HuH-7.5 (cell line): ENCODE data around the gene ZCCHC14.
"Not testable (repeated sequence)": the region's sequence is repeated elsewhere in the genome, so short reads cannot be mapped to it uniquely, and the experiment has no call there.

Source experiments
- DNase-seq: peaks from one replicate; pipeline ENCODE4 v3.0.0; 2011; ENCODE audit warnings: low spot score

The ZCCHC14 gene

DNA sequence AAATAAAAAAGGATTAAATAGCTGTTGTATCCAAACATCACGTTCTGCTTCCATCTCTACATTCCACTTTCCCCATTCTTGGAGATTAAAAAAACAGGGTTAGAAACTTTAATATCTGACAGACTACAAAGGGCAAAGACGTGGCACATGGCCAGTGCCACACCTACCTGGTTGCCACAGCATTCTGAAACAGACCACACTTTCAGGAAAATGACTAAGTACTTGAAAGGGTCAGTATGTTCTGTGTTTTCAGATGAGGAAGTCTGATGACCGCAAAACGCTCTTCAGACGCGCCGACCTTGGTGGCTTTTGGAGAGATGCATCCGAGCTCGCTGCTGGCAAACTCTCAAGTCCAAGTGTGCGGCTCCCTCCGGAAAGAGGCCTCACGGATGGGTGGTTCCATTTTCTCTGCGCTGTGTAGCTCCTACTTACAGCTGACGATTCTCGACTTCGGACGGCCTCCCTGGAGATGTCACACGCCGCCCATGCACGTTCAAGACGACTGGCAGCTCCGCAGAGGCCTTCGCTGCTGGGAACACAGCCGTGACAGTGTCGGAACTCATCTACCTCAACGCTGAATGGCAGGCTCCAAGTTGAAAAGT, 85.2 kb downstream of the ZCCHC14 start:
- no peak for DNase-seq

DNA sequence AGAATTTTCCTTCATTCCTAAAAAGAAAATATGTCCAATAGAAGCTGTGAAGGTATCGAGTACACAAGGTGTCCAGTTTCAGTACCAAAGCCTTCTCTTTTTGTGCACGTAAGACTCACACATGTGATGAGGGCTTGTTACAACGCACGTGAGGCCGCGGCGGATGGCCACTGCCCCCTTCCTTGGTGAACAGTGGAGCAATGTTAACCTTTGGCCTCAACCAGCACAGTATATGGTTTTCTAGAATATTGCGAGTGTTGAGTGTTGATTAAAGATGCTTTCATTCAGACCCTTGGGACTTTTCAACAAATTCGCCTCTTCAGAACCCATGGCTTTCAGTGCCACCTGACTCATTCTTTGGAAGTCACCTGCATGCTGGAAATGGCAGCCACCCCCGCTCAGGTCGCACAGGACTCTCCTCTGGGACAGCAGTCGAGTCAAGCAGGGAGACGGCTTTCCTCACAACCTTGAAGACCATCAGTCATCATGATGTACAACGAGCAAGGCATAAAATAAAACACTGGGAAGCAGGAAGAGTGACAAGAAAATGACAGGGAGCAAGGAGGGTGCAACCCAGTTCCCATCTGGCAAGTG, 86.2 kb downstream of the ZCCHC14 start:
- DNase-seq, result no peak

DNA sequence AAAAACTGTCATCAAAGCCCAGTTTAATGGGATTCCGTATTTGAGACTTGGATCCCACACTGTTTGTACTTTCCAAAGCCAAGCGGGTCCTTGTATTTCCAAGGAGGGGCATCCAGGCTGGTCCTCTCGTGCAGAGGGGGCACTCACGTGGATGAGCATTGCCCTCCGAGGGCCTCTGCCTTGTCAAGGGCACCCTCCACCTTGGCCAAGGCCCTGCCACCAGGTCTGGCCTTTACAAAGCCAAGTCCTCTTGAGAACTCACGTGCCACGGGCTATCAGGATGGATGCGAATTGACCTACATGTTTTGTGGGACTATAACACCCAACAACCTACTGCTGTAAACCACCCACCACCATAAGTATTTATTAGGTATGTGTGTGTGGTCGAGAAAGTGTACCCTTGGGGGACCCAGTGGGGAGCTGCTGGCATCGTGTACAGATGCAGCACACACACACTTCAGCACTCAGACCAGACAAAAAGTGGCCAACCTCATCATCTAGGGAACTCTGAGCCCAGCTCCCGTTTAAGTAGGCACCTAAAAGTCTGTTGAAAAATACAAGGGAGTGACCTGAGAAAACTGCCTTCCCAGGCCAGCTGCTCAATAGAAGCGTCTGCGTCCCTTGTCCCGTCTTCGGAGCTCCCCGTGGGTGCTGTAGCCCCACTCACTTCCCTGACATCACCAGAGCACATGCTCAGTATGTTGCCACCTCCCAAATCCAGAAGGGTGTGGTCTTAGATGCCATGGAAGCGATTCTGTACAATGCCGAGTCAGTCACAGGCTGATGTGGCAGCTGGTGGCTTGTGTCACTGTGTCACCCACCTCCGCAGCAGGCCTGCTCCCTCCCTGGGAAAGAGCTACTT, 87.8 kb downstream of the ZCCHC14 start:
- no peak for DNase-seq

DNA sequence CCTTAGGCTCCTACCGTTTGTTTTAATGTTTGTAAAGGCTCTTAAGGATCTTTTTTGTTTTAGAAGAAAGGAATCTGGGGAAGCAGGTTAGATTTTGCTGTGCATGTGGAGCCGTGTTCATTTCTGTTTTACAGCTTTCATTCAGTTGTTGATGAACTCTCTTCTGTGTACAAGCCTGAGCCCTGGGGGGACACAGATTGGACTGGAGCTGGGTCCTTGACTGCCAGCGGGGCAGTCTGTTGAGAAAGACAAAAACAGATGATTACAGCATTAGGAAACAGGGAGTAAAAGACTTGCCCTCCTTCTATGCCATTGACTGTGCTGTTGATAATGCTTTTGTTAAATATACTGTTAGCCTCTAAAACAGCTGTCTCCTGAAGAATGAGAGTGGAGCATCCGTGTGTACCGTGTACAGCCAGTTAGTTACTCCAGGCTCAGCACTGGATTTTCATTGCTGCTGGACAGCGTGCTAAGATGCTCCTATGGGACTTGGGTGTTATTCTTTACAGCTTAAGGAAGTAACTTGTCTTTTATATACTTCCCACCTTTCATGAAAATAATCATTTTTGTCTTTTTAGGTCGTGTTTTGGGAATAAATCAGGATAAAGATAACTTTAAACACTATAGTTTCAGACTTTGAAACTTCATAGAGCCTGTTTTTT, 97.5 kb downstream of the ZCCHC14 start:
- no peak for DNase-seq

DNA sequence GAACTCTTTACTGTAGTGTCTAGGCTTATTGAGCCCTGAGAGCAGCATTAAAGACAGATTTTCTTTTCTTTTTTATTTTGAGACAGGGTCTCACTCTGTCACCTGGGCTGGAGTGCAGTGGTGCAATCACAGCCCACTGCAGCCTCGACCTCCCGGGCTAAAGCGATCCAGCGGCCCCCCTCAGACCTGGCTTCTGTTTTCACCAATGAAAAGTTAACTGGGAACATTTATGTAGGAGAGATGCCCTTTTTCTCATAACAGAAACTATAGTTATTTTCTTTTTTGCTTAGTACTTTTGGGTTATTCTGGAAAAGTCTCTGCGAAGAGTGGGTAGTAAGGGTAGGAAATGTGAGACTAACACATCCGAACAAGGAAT, 99.2 kb downstream of the ZCCHC14 start:
- DNase-seq, result no peak

DNA sequence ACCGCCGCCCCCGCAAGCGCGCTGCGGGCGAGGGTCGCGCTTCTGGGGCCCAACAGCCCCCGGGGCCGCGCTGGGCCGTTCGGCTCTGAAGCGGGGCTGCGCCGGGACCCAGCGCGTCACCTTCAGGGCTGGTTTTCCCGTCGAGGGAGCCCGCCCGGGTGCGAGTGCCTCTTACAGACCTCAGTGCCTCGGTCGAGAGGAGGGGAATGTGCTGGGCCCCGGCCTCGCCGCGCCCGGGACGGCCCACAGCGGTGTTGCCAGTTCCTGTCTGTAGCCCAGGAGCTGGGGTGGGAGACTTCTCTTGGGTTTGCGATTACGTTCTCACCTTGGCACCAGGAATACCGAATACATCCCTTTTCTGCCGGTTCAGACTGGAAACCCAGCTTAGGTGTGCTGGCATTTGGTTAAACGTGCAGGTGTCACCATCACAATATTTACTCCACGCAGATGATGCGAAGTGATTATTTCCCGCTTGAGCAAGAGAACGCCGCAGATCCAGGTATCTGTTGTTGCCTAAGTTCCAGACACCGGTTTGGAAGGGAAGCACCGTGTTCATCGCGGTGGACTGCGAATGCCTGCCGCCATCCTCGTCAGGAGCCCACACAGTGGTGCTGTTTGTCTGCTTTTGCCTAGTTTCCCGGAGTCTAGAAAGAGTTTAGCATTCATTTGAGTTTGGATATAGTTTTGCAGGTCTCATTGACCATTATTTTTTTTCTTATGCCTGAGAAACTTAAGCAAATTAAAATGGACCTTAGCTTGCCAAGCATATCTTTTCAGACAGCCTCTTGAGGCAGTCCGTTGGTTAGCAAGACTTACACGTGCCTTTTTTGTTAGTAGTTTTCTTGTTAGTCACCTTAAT, 99.8 kb downstream of the ZCCHC14 start:
- DNase-seq, result peak; percentile 76

DNA sequence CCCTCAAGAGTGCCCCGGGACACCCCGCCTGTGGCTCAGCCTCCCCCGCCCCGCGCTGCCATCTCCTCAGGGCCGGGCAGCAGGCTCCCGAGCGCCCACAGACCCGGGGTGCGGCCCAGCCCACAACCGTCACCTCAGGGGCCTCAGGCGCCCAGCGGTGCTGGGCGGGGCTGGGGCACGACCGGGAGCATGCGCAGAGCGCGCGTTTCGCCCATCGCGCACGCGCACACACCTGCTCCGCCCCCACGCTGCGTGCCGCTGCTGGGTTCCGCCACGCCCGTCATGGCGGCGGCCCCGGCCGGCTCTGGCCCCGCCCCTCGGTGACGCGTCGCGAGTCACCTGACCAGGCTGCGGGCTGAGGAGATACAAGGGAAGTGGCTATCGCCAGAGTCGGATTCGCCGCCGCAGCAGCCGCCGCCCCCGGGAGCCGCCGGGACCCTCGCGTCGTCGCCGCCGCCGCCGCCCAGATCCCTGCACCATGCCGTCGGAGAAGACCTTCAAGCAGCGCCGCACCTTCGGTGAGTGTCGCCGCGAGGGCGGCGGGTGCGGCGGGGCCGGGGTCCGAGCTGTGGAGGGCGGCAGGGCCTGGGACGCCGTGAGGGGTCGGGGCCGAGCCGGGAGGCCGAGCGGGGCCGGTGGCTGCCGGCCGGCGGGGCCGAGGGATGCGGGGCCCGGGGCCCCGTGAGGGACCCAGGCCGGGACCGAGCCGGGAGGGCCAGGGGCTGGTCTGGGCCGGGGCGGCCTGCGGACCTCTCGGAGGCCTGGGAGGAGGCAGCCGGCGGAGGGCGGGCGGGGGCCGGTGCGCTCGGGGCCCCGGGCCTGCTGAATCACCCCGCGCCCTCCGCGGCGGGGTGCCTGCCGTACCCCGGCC, 100.6 kb downstream of the ZCCHC14 start, which contains the start of gene MAP1LC3B:
MAP1LC3B (plus strand) TSS at position 387 of the 871 bp plus-strand sequence; CDS start at position 479, 92 bp downstream.
- DNase-seq, result peak; percentile 99

DNA sequence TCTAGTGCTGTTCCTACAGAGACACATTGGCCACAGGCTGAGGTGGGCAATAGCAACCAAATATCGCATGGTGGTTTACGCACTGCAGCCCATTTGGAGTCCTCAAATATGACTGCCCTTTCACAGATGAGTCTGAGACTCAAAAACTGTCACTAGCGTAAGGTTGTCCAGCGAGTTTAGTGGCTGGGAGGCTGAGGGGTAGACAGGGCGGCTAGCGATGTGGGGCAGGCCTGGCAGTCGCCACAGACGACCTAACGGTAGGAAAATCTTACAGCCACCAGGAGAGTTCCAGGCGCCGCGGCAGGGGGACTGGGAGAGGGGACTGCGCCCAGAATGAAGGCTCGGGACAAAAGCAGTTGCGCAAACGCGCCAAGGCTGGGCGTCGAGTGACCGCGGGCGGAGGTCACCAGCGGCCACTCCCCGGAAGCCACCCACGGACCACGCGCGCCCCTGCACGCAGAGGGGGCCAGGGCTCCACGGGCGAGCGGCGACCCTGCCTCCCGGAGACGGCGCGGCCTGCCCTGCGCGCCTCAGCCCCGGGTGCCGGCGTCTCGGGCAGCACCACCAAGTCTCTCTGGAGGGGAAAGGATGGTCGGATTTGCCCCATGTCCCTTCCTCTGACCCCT, 101.4 kb downstream of the ZCCHC14 start:
- DNase-seq, result peak; percentile 71

DNA sequence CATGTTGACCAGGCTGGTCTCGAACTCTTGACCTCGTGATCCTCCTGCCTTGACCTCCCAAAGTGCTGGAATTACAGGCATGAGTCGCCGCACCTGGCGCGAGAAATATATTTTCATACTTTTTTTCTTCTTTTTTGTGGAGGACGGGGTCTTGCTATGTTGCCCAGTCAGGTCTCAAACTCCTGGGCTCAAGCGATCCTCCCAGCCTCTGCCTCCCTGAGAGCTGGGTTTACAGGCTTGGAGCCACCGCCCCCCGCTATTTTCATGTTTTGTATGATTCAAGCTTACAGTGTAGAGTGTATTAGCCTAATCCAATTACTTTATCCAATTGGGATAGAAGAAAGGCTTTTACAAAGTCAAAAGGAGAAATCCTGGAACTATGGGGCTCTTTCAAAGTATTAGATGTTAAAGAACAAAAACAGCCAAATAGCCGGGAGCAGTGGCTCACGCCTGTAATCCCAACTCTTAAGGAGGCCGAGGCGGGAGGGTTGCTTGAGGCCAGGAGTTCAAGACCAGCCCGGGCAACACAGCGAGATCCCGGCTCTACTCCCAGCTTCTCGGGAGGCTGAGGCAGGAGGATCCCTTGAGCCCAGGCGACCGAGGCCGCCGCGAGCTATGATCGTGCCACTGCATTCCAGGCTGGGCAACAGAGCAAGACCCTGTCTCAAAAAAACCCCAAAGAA, 102.0 kb downstream of the ZCCHC14 start:
- DNase-seq, result no peak

DNA sequence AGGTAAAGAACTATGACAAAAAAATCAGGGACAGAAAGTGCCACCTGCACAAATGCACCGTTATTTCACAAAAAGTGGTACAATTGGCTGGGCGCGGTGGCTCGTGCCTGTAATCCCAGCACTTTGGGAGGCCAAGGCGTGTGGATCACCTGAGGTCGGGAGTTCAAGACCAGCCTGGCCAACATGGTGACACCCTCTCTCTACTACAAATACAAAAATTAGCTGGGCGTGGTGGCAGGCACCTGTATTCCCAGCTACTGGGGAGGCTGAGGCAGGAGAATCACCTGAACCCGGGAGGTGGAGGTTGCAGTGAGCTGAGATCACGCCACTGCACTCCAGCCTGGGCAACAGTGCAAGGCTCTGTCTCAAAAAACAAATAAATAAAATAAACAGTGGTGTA, 102.9 kb downstream of the ZCCHC14 start:
- not testable (repeated sequence) for DNase-seq

DNA sequence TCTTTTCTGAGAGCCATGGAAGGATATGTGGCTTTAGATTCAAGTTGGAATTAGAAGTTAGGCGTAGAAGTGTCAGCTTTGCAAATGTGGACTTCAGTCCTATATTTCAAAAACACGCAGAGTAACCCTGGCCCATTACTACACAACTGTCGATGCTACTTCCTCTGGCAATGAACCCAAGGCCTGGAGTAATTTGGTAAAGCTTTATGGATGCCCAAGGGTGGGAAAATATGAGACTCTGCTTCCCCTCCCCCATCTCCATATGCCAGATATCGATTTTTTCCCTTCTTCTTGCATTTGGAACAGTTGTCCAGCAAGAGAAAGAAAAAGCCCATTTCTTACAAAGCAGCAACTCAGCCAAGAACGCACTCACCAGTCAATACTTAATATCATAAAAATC, 103.6 kb downstream of the ZCCHC14 start:
- DNase-seq, result no peak

DNA sequence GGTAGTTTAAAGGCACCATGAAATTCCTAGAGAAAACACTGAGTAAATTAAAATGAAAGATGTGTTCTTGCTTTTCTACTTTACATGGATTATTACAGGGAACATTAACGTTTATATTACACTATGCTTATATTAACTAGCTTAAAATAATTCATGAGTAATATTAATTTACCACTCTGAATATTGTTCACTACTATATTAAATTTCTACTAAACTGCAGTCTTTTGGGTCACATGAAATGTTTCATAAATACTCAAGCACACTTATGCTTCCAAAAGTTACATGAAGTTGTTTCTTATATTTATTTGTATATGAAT, 104.0 kb downstream of the ZCCHC14 start:
- DNase-seq, result no peak

DNA sequence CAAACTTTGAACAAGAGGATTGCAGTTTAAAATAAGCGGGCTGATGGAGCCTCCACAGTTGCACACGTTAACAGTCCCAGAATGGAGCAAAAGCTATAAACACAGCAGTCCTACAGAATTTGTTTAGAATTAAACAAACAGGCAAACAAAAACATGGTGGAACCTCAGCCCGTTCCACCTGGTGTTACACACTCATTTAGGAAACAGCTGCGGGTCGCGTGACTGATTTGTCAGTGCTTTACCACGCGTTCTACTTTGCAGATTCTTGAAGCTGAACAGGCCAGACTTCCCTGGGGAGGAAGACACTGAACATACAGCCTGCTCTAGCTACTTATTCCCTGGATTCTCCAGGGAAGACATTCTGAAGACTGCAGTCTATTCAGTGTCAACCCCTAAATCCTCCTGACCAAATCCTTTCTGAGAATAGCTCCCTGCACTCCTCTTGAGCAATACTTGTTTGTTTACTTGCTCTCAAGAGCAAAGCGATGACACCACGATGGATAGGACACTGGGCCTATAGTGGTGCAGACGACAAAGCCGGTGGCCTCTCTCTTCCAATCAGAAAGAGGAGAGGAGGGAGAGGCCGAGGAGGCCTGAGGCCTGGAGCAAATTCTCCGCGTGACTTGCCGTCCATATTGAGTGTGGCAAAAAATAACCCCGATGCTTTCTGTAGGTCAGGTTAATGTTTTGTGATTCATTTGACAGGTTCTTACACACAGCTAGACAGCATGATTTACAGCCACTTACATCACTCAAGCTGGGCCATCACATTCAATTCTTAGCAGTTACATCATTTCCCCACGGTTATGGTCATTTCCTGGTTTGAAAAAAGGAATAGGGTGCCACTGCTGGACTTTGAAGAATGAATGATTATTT, 104.6 kb downstream of the ZCCHC14 start:
- DNase-seq, result peak; percentile 99

DNA sequence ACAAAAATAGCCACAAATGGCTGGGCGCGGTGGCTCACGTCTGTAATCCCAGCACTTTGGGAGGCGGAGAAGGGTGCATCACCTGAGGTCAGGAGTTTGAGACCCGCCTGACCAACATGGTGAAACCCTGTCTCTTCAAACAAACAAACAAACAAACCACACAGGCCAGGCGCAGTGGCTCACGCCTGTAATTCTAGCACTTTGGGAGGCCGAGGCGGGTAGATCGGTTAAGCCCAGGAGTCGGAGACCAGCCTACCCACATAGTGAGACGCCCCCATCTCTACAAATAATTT, 108.0 kb downstream of the ZCCHC14 start:
- DNase-seq, result not testable (repeated sequence)

DNA sequence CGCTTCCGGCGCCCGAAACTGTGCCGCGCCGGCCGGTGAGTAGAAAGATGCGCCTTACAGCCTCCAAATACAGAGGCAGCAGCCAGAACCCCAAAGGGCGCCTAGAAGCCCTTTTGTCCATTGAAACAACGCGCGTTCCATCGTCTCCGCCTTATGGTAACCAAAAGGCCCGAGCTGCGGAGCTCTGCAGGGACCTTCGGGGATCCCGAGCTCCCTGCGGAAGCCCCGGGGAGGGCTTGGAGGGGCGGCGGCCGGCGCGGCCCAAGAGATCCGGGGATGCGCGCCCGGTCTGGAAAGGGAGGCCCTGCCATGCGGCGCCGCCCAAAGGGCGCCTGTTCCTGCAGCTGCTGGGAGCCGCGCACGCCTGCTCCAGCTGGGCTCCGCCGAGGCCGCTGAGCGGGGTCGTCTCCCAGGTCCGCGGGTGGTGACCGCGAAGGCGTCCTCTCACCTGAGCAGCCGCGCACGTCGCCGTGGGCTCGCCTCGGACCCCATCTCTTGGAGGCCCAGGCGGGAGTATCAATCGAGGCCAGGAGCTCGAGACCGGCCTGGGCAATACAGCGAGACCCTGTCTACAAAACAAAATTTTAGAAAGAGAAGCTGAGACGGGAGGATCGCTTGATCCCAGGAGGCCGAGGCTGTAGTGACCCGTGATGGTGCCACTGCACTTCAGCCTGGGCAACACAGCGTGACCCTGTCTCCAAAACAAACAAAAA, 108.5 kb downstream of the ZCCHC14 start:
- peak; percentile 56 for DNase-seq

DNA sequence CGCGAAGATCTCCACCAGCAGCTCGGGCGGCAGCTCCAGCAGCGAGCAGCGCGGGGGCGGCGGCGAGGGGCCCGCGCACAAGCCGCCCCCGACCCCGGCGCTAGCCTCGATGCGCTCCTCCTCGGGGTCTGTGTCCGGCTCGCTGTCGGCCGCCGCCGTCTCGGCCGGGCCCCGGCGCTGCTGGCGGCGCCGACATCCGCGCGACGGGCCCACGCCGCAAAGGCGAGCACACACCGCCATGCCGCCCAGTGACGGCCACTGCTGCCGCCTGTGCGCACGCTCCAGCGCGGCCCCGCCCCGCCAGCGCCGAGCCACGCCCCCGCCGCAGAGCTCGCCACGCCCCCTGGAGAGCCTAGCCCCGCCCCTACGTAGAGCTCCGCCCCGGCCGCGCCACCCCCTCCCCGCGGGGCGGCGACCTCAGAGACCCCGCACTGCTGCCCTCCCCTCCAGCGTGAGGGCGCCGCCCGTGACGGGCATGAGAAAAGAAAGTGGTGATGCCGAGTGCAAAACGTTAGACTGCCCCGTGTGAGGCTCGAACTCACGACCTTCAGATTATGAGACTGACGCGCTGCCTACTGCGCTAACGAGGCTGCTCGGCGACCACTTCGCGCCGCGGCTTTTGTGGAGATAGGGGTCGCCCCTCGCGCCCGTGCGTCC, 109.2 kb downstream of the ZCCHC14 start, which contains the start of gene FBXO31:
FBXO31 (minus strand) TSS at position 272 of the 657 bp plus-strand sequence; CDS start at position 240, 32 bp downstream.
- peak; percentile 91 for DNase-seq

DNA sequence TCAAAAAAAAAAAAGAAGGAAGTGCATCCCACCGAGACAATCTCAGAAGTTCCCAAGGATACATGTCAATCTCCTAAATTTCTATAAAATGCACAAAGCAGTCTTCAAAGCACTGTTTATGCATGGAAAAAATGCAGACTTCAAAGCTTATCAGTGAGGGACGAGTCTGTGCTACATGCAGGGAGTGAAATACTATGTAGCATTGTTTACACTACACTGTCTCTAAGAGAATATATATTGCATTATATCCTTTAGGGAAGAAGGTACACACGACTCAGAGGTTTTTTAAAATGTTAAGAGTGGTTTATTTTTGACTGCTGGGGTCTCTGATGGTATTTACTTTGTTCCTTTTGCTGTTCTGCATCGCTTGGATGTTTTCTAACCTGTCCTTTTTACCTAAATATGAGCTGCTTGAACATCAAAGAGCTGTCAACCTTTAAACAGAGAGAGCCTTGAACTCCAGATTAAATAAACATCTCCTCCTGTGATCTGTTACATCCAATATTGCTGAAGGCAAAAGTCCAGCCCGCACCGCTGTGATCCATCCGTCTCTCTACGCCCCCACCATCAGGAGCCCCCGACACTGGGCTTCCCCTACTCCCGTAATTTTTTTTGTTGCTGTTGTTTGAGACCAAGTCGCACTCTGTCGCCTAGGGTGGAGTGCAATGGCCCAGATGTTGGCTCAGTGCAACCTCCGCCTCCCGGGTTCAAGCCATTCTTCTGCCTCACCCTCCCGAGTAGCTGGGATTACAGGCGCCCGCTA, 110.6 kb downstream of the ZCCHC14 start:
- DNase-seq, result no peak
